ENCODE results near the gene DCHS1.

DCHS1 gene

GRCh38 chr11:6646071-6646470 lies 9.5 kb downstream of the DCHS1 start:
- peaks cover 22 to 36% of the 10 kb centered on the region in 2 donors for H3K4me1 ChIP-seq (ENCODE audit: control insufficient read depth in 1 of 2, insufficient read depth in 2 of 2, low read length in 2 of 2)
- H3K4me3 ChIP-seq (ENCODE audit: low read depth in 1 of 2, low read length in 2 of 2), result peak overlapping the region; percentile 17 to 37
- H3K27me3 ChIP-seq (ENCODE audit: low read depth, low read length), result no peaks in the 10 kb centered on the region
- H3K9me3 ChIP-seq (ENCODE audit: control insufficient read depth in 1 of 2, low read length in 2 of 2), result no peaks in the 10 kb centered on the region
- peaks cover 0 to 2% of the 10 kb centered on the region in 2 donors for H3K36me3 ChIP-seq (ENCODE audit: control insufficient read depth in 1 of 2, insufficient read depth in 2 of 2, low read length in 2 of 2)
- peak overlapping the region; percentile 60 for H3K27ac ChIP-seq (ENCODE audit: low read length)

- Histone ChIP-seq H3K27me3 (ENCODE audit: low read depth, low read length) (no peaks in the 10 kb centered on the region), H3K4me1 (ENCODE audit: control insufficient read depth in 1 of 2, insufficient read depth in 2 of 2, low read length in 2 of 2) (peaks cover 20 to 45% of the 10 kb centered on the region in 2 donors), H3K9me3 (ENCODE audit: control insufficient read depth in 1 of 2, low read length in 2 of 2) (no peaks in the 10 kb centered on the region), H3K27ac (ENCODE audit: low read length) (no peak overlapping the region), H3K36me3 (ENCODE audit: control insufficient read depth in 1 of 2, insufficient read depth in 2 of 2, low read length in 2 of 2) (peaks cover 3 to 19% of the 10 kb centered on the region in 2 donors), H3K4me3 (ENCODE audit: low read depth in 1 of 2, low read length in 2 of 2) (no peak overlapping the region)
Measured at GRCh38 chr11:6642957-6643356, 12.7 kb downstream of the DCHS1 start.

GRCh38 chr11:6640985-6641701 lies 14.5 kb downstream of the DCHS1 start:
- H3K36me3 ChIP-seq (ENCODE audit: control insufficient read depth in 1 of 2, insufficient read depth in 2 of 2, low read length in 2 of 2), result peaks cover 3 to 19% of the 10 kb centered on the region in 2 donors

GRCh38 chr11:6640036-6640984 lies 15.3 kb downstream of the DCHS1 start:
- Histone ChIP-seq H3K36me3 (ENCODE audit: control insufficient read depth in 1 of 2, insufficient read depth in 2 of 2, low read length in 2 of 2) (peaks cover 3 to 19% of the 10 kb centered on the region in 2 donors), H3K9me3 (ENCODE audit: control insufficient read depth in 1 of 2, low read length in 2 of 2) (no peaks in the 10 kb centered on the region), H3K27me3 (ENCODE audit: low read depth, low read length) (no peaks in the 10 kb centered on the region), H3K4me3 (ENCODE audit: low read depth in 1 of 2, low read length in 2 of 2) (no peak overlapping the region), H3K27ac (ENCODE audit: low read length) (no peak overlapping the region), H3K4me1 (ENCODE audit: control insufficient read depth in 1 of 2, insufficient read depth in 2 of 2, low read length in 2 of 2) (peaks cover 18 to 40% of the 10 kb centered on the region in 2 donors)

More at GRCh38 chr11:6640985-6641701, 14.5 kb downstream of the DCHS1 start:
- no peaks in the 10 kb centered on the region for H3K27me3 ChIP-seq (ENCODE audit: low read depth, low read length)
- no peaks in the 10 kb centered on the region for H3K9me3 ChIP-seq (ENCODE audit: control insufficient read depth in 1 of 2, low read length in 2 of 2)
- H3K4me1 ChIP-seq (ENCODE audit: control insufficient read depth in 1 of 2, insufficient read depth in 2 of 2, low read length in 2 of 2), result peaks cover 12 to 40% of the 10 kb centered on the region in 2 donors
- H3K27ac ChIP-seq (ENCODE audit: low read length), result no peak overlapping the region
- H3K4me3 ChIP-seq (ENCODE audit: low read depth in 1 of 2, low read length in 2 of 2), result no peak overlapping the region

GRCh38 chr11:6638429-6638828 lies 17.2 kb downstream of the DCHS1 start:
- H3K9me3 ChIP-seq (ENCODE audit: control insufficient read depth in 1 of 2, low read length in 2 of 2), result no peaks in the 10 kb centered on the region
- no peaks in the 10 kb centered on the region for H3K27me3 ChIP-seq (ENCODE audit: low read depth, low read length)
- H3K27ac ChIP-seq (ENCODE audit: low read length), result peak overlapping the region; percentile 54
- H3K4me3 ChIP-seq (ENCODE audit: low read depth in 1 of 2, low read length in 2 of 2), result no peak overlapping the region
- peaks cover 24 to 50% of the 10 kb centered on the region in 2 donors for H3K4me1 ChIP-seq (ENCODE audit: control insufficient read depth in 1 of 2, insufficient read depth in 2 of 2, low read length in 2 of 2)
- peaks cover 3 to 26% of the 10 kb centered on the region in 2 donors for H3K36me3 ChIP-seq (ENCODE audit: control insufficient read depth in 1 of 2, insufficient read depth in 2 of 2, low read length in 2 of 2)

- Histone ChIP-seq H3K9me3 (ENCODE audit: control insufficient read depth in 1 of 2, low read length in 2 of 2) (no peaks in the 10 kb centered on the region), H3K4me3 (ENCODE audit: low read depth in 1 of 2, low read length in 2 of 2) (no peak overlapping the region), H3K27ac (ENCODE audit: low read length) (peak overlapping the region; percentile 54), H3K27me3 (ENCODE audit: low read depth, low read length) (no peaks in the 10 kb centered on the region), H3K4me1 (ENCODE audit: control insufficient read depth in 1 of 2, insufficient read depth in 2 of 2, low read length in 2 of 2) (peaks cover 24 to 50% of the 10 kb centered on the region in 2 donors), H3K36me3 (ENCODE audit: control insufficient read depth in 1 of 2, insufficient read depth in 2 of 2, low read length in 2 of 2) (peaks cover 6 to 31% of the 10 kb centered on the region in 2 donors)
Measured at GRCh38 chr11:6637871-6638270, 17.7 kb downstream of the DCHS1 start.

- no peaks in the 10 kb centered on the region for H3K27me3 ChIP-seq (ENCODE audit: low read depth, low read length)
- no peaks in the 10 kb centered on the region for H3K9me3 ChIP-seq (ENCODE audit: control insufficient read depth in 1 of 2, low read length in 2 of 2)
- H3K27ac ChIP-seq (ENCODE audit: low read length), result no peak overlapping the region
- H3K4me1 ChIP-seq (ENCODE audit: control insufficient read depth in 1 of 2, insufficient read depth in 2 of 2, low read length in 2 of 2), result peaks cover 24 to 50% of the 10 kb centered on the region in 2 donors
- peaks cover 10 to 45% of the 10 kb centered on the region in 2 donors for H3K36me3 ChIP-seq (ENCODE audit: control insufficient read depth in 1 of 2, insufficient read depth in 2 of 2, low read length in 2 of 2)
- H3K4me3 ChIP-seq (ENCODE audit: low read depth in 1 of 2, low read length in 2 of 2), result no peak overlapping the region
Measured at GRCh38 chr11:6636480-6636879, 19.1 kb downstream of the DCHS1 start.

- Histone ChIP-seq H3K4me1 (ENCODE audit: control insufficient read depth in 1 of 2, insufficient read depth in 2 of 2, low read length in 2 of 2) (peaks cover 24 to 50% of the 10 kb centered on the region in 2 donors), H3K9me3 (ENCODE audit: control insufficient read depth in 1 of 2, low read length in 2 of 2) (no peaks in the 10 kb centered on the region), H3K36me3 (ENCODE audit: control insufficient read depth in 1 of 2, insufficient read depth in 2 of 2, low read length in 2 of 2) (peaks cover 15 to 46% of the 10 kb centered on the region in 2 donors), H3K27me3 (ENCODE audit: low read depth, low read length) (no peaks in the 10 kb centered on the region), H3K27ac (ENCODE audit: low read length) (peak overlapping the region; percentile 88), H3K4me3 (ENCODE audit: low read depth in 1 of 2, low read length in 2 of 2) (no peak overlapping the region)
Measured at GRCh38 chr11:6635082-6635932, 20.3 kb downstream of the DCHS1 start.

GRCh38 chr11:6634534-6634933 lies 21.1 kb downstream of the DCHS1 start:
- H3K27ac ChIP-seq (ENCODE audit: low read length), result peak overlapping the region; percentile 88
- no peaks in the 10 kb centered on the region for H3K9me3 ChIP-seq (ENCODE audit: control insufficient read depth in 1 of 2, low read length in 2 of 2)
- H3K27me3 ChIP-seq (ENCODE audit: low read depth, low read length), result no peaks in the 10 kb centered on the region
- H3K4me1 ChIP-seq (ENCODE audit: control insufficient read depth in 1 of 2, insufficient read depth in 2 of 2, low read length in 2 of 2), result peaks cover 24 to 45% of the 10 kb centered on the region in 2 donors
- peaks cover 12 to 44% of the 10 kb centered on the region in 2 donors for H3K36me3 ChIP-seq (ENCODE audit: control insufficient read depth in 1 of 2, insufficient read depth in 2 of 2, low read length in 2 of 2)
- H3K4me3 ChIP-seq (ENCODE audit: low read depth in 1 of 2, low read length in 2 of 2), result no peak overlapping the region

- Histone ChIP-seq H3K4me3 (ENCODE audit: low read depth in 1 of 2, low read length in 2 of 2) (no peak overlapping the region), H3K27ac (ENCODE audit: low read length) (no peak overlapping the region), H3K4me1 (ENCODE audit: control insufficient read depth in 1 of 2, insufficient read depth in 2 of 2, low read length in 2 of 2) (peaks cover 24 to 38% of the 10 kb centered on the region in 2 donors), H3K9me3 (ENCODE audit: control insufficient read depth in 1 of 2, low read length in 2 of 2) (no peaks in the 10 kb centered on the region), H3K36me3 (ENCODE audit: control insufficient read depth in 1 of 2, insufficient read depth in 2 of 2, low read length in 2 of 2) (peaks cover 12 to 51% of the 10 kb centered on the region in 2 donors), H3K27me3 (ENCODE audit: low read depth, low read length) (no peaks in the 10 kb centered on the region)
Measured at GRCh38 chr11:6633422-6634408, 21.9 kb downstream of the DCHS1 start.
